HepG2 (cell line): Measurements from ENCODE around the gene NCKIPSD. TPM values are rescaled to one million over a fixed set of nuclear protein-coding genes. Genes with fewer than 3 reads are reported as not detected.
A peak's percentile ranks its signal among the peaks of the same experiment; 100 is the strongest.

Experiments
- AHR ChIP-seq: IDR thresholded peaks from 2 replicates; pipeline ENCODE4 v1.6.1; 2018; ENCODE audit warnings: missing genetic modification reagents, missing compliant biosample characterization
- MXD1 ChIP-seq: sonication (generic); formaldehyde crosslinking; IDR thresholded peaks from 2 replicates; pipeline ENCODE4 v1.4.0; 2020; ENCODE audit warnings: mild to moderate bottlenecking, missing genetic modification reagents
- NRL ChIP-seq: sonication (generic); formaldehyde crosslinking; IDR thresholded peaks from 2 replicates; pipeline ENCODE4 v1.5.0; 2020; ENCODE audit warnings: missing genetic modification reagents, mild to moderate bottlenecking, moderate library complexity, borderline replicate concordance
- PRDM10 ChIP-seq: sonication (generic); formaldehyde crosslinking; IDR thresholded peaks from 2 replicates; pipeline ENCODE4 v1.4.0; 2020; ENCODE audit warnings: low read depth, missing genetic modification reagents
- SMAD9 ChIP-seq: sonication (generic); formaldehyde crosslinking; IDR thresholded peaks from 2 replicates; pipeline ENCODE4 v1.5.1; 2020; ENCODE audit warnings: mild to moderate bottlenecking, missing genetic modification reagents
- SP4 ChIP-seq: sonication (generic); formaldehyde crosslinking; IDR thresholded peaks from 2 replicates; pipeline ENCODE4 v1.8.1; 2023; ENCODE audit warnings: mild to moderate bottlenecking, missing genetic modification reagents
- SUZ12 ChIP-seq: fragments of 150-350 bp; IDR thresholded peaks from 2 replicates; pipeline ENCODE4 v1.6.1; 2014; ENCODE audit warnings: low read depth, low read length
- TBX3 ChIP-seq: fragments of 450-650 bp; IDR thresholded peaks from 2 replicates; pipeline ENCODE4 v1.6.1; 2017; ENCODE audit warnings: antibody characterized with exemption, mild to moderate bottlenecking, inconsistent platforms, borderline replicate concordance
- TERF1 ChIP-seq: sonication (generic); formaldehyde crosslinking; IDR thresholded peaks from 2 replicates; pipeline ENCODE4 v1.8.0; 2022; ENCODE audit warnings: mild to moderate bottlenecking, missing genetic modification reagents, moderate library complexity
- XBP1 ChIP-seq: sonication (generic); formaldehyde crosslinking; IDR thresholded peaks from 2 replicates; pipeline ENCODE4 v1.5.0; 2020; ENCODE audit warnings: missing genetic modification reagents
- ZBTB7A ChIP-seq: sonication (generic); formaldehyde crosslinking; IDR thresholded peaks from 2 replicates; pipeline ENCODE4 v1.8.0; 2022; ENCODE audit warnings: mild to moderate bottlenecking, missing genetic modification reagents
- ZFYVE20 ChIP-seq: sonication (generic); formaldehyde crosslinking; IDR thresholded peaks from 2 replicates; pipeline ENCODE4 v1.8.0; 2023; ENCODE audit warnings: low read depth, mild to moderate bottlenecking, moderate library complexity, missing genetic modification reagents, borderline replicate concordance
- ZNF180 ChIP-seq: sonication (generic); formaldehyde crosslinking; IDR thresholded peaks from 2 replicates; pipeline ENCODE4 v1.4.0; 2020; ENCODE audit warnings: low read depth, missing genetic modification reagents, borderline replicate concordance
- ZNF275 ChIP-seq: sonication (generic); formaldehyde crosslinking; IDR thresholded peaks from 2 replicates; pipeline ENCODE4 v1.8.0; 2022; ENCODE audit warnings: missing genetic modification reagents, mild to moderate bottlenecking, inconsistent platforms, borderline replicate concordance
- ZNF576 ChIP-seq: sonication (generic); formaldehyde crosslinking; IDR thresholded peaks from 2 replicates; pipeline ENCODE4 v1.4.0; 2020; ENCODE audit warnings: mild to moderate bottlenecking, missing genetic modification reagents
- ZNF580 ChIP-seq: IDR thresholded peaks from 2 replicates; pipeline ENCODE4 v1.6.1; 2016; ENCODE audit warnings: low read depth, borderline replicate concordance
- ZNF607 ChIP-seq: sonication (generic); formaldehyde crosslinking; IDR thresholded peaks from 2 replicates; pipeline ENCODE4 v1.5.1; 2020; ENCODE audit warnings: missing genetic modification reagents, mild to moderate bottlenecking, borderline replicate concordance
- ZNF678 ChIP-seq: sonication (generic); formaldehyde crosslinking; IDR thresholded peaks from 2 replicates; pipeline ENCODE4 v1.4.0; 2020; ENCODE audit warnings: mild to moderate bottlenecking, missing genetic modification reagents
- ZNF709 ChIP-seq: sonication (generic); formaldehyde crosslinking; IDR thresholded peaks from 2 replicates; pipeline ENCODE4 v1.5.0; 2020; ENCODE audit warnings: mild to moderate bottlenecking, missing genetic modification reagents
- polyA plus RNA-seq, 8 experiments: library from polyadenylated mRNA; depleted of rRNA in 3 of 8; stranded (reverse) in 7 of 8; unstranded in 1 of 8; fragments of >200 nt; fragmentation: Illumina TruSeq in 4 of 8; extraction: Trizol in 4 of 8; gene quantifications; 2 replicates each; pipeline versions ENCODE4 v1.2.1 to v1.2.3, GENCODE V29; 2011 to 2016; ENCODE audit warnings: low read depth in 4 of 8, missing spikeins in 1 of 8, mixed read lengths in 1 of 8; ENCODE audit not compliant: insufficient read depth in 1 of 8
- total RNA-seq, 5 experiments: library from RNA; depleted of rRNA; stranded (reverse); fragments of >200 nt; fragmentation: Illumina TruSeq; extraction: Trizol; gene quantifications; 2 replicates each; pipeline ENCODE4 v1.2.3, GENCODE V29; 2016; ENCODE audit warnings: low read depth in 1 of 5

The NCKIPSD gene
- total and polyA plus RNA-seq, 2 of the 13 experiments (the other 11 are each of a cell fraction or from before 2014, with no cell fraction given) = 13.5 to 35.2 TPM

GRCh38 chr3:48685603-48686511 is at the start of gene NCKIPSD (continued):
- TF ChIP-seq TERF1 (CRISPR knock-in tag) (no peak), TBX3 (no peak), MXD1 (CRISPR knock-in tag) (peak; percentile 96), ZNF580 (CRISPR knock-in tag) (no peak), SMAD9 (no peak), ZFYVE20 (CRISPR knock-in tag) (no peak), ZNF709 (peak; percentile 67), PRDM10 (CRISPR knock-in tag) (0 out of 2 replicates have a peak, but pooled peaks have one; percentile 32), ZNF607 (CRISPR knock-in tag) (peak; percentile 96), ZBTB7A (CRISPR knock-in tag) (peak; percentile 96), SP4 (CRISPR knock-in tag) (peak; percentile 83), ZNF576 (CRISPR knock-in tag) (no peak), ZNF180 (CRISPR knock-in tag) (no peak), SUZ12 (no peak), ZNF678 (CRISPR knock-in tag) (peak; percentile 87), ZNF275 (CRISPR knock-in tag) (0 out of 2 replicates have a peak, but pooled peaks have one; percentile 44), AHR (CRISPR knock-in tag) (no peak; the same call in 1 of the 2 replicates), XBP1 (CRISPR knock-in tag) (no peak), NRL (CRISPR knock-in tag) (0 out of 2 replicates have a peak, but pooled peaks have one; percentile 15)
